Adrenal gland (tissue), 12 donors: ENCODE data around the gene TFRC. TPM values are rescaled to one million over a fixed set of nuclear protein-coding genes. Genes with fewer than 3 reads are reported as not detected.

ENCODE experiments used
- DNase-seq, 7 donors: peaks; one replicate each; pipeline ENCODE4 v3.0.0-alpha.2; 2019 to 2020
- H3K27ac ChIP-seq, 5 donors: fragments of 200-600 bp; sonication (generic) in 4 of 5; 1 replicate in 3 of 5; 2 replicates in 2 of 5; pipeline versions ENCODE4 v1.5.1 to v1.8.0; 2016 to 2020; ENCODE audit warnings: mild to moderate bottlenecking in 1 of 5
- H3K27me3 ChIP-seq: fragments of 200-600 bp; 2 replicates; pipeline ENCODE4 v1.8.0; 2021
- H3K36me3 ChIP-seq, 2 donors: fragments of 200-600 bp; replicated peaks in 1 of 2; 1 replicate in 1 of 2; 2 replicates in 1 of 2; pipeline versions ENCODE4 v1.5.1 to v1.8.0; 2018 to 2022
- H3K4me1 ChIP-seq, 2 donors: fragments of 200-600 bp; replicated peaks in 1 of 2; 1 replicate in 1 of 2; 2 replicates in 1 of 2; pipeline versions ENCODE4 v1.5.1 to v1.8.0; 2018 to 2021
- H3K4me3 ChIP-seq, 4 donors: fragments of 200-600 bp; sonication (generic) in 3 of 4; one replicate each; pipeline ENCODE4 v1.5.1; 2016 to 2018
- H3K9me3 ChIP-seq, 3 donors: fragments of 200-600 bp; sonication (generic) in 1 of 3; replicated peaks in 1 of 3; 1 replicate in 2 of 3; 2 replicates in 1 of 3; pipeline versions ENCODE4 v1.5.1 to v1.8.0; 2016 to 2021
- CTCF ChIP-seq, 6 experiments: fragments of 450-650 bp in 4 of 6; fragments of 200-600 bp in 2 of 6; sonication (generic) in 1 of 6; IDR thresholded peaks; 1 replicate in 5 of 6; 2 replicates in 1 of 6; pipeline versions ENCODE4 v1.5.1 to v1.8.0; 2016 to 2021; ENCODE audit warnings: antibody characterized with exemption in 6 of 6, mild to moderate bottlenecking in 2 of 6, moderate library complexity in 1 of 6
- POLR2A ChIP-seq, 2 donors: fragments of 450-650 bp; IDR thresholded peaks; one replicate each; pipeline ENCODE4 v1.6.1; 2017; ENCODE audit warnings: antibody characterized with exemption in 2 of 2, mild to moderate bottlenecking in 2 of 2, moderate library complexity in 1 of 2
- WGBS, 4 donors: extraction: QIAGEN DNeasy Blood & Tissue Kit in 2 of 4; methylation state at CpG; one replicate each; pipeline versions ENCODE4 v1.1.5 to v1.1.7; 2013 to 2017; 5-methylcytosine and 5-hydroxymethylcytosine counted together
- intact Hi-C, 2 donors: fragments of 100-400 bp; cut with DNase I; formaldehyde crosslinking; loops; one replicate each; pipeline versions ENCODE4 v1.14.1 to v1.15.0; 2022 to 2023
- polyA plus RNA-seq, 3 donors: library from polyadenylated mRNA; stranded (reverse); fragments of 200-250 nt in 2 of 3; fragments of 350-450 nt in 1 of 3; fragmentation: Illumina TruSeq in 1 of 3; extraction: RNeasy Lipid Tissue Mini Kit (QIAGEN cat#74804) in 1 of 3; gene quantifications; one replicate each; pipeline ENCODE4 v1.2.3, GENCODE V29; 2013 to 2014
- total RNA-seq, 9 donors: library from RNA; depleted of rRNA in 4 of 9; stranded (reverse); fragments of >200 nt in 4 of 9; fragments of 120-200 nt in 1 of 9; fragmentation: NEBNext Ultra II Directional in 1 of 9; extraction: Animal tissue kit (Norgen Biotek cat#: 25700) in 1 of 9; gene quantifications; one replicate each; pipeline versions ENCODE4 v1.1.0 to v1.2.4, GENCODE V29; 2013 to 2023
- donor health status: healthy with polysubstance abuse.
- donor health status: Bipolar disorder and iron deficiency.
- donor health status: DM: yes; HTN: yes; CAD: no.
- donor health status: DM: no; HTN: no; CAD: no.
- donor health status: DM: no; HTN: no; CAD: no.
- donor health status: DM: yes; HTN: yes; CAD: no.

TFRC gene
- total and polyA plus RNA-seq, 12 donors: 7.3 to 414 (median 60.8) TPM

GRCh38 chr3:196124608-196125007 lies 42.7 kb upstream of the TFRC start:
- no peak overlapping the region for H3K27ac ChIP-seq

DNA sequence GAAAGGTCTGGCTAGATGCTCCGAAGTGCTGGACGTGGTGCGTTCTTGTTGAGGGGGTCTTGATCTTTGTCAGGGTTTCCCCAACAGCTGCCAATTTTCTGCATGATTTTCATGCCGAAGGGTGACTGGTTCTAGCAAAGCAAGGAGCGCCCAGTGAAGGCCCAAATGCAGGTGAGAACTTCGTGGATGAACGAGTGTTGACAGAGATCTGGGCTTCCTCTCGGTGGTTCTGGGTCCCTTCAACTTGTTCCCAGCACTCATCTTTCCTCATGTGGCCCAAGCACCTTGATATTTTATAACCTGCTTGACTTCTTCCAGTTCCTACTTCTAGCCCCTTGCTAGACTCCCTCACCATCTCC lies 40.8 kb upstream of the TFRC start:
- Histone ChIP-seq H3K4me1 (no peaks in the 10 kb centered on the region), H3K27me3 (no peaks in the 10 kb centered on the region), H3K4me3 (no peak overlapping the region), H3K9me3 (no peaks in the 10 kb centered on the region), H3K27ac (no peak overlapping the region), H3K36me3 (no peaks in the 10 kb centered on the region)
- intact Hi-C loops: no loop called here
- TF ChIP-seq CTCF (IDR thresholded peaks at IDR 0.05) (no peak), POLR2A (IDR thresholded peaks at IDR 0.05) (no peak)
- no peak for DNase-seq
- WGBS, 4 donors: 86 to 92% (median 91%) methylated on average over 5 to 8 of the region's 8 CpGs

More at GRCh38 chr3:196124608-196125007, 42.7 kb upstream of the TFRC start:
- no peaks in the 10 kb centered on the region for H3K27me3 ChIP-seq
- H3K36me3 ChIP-seq: no peaks in the 10 kb centered on the region
- WGBS, 4 donors: 85 to 93% (median 89%) methylated on average over 5 of the region's 5 CpGs
- no peak overlapping the region for H3K4me3 ChIP-seq
- H3K9me3 ChIP-seq: no peaks in the 10 kb centered on the region
- TF ChIP-seq POLR2A (IDR thresholded peaks at IDR 0.05): no peak
- no peak for TF ChIP-seq CTCF (IDR thresholded peaks at IDR 0.05)
- H3K4me1 ChIP-seq: no peaks in the 10 kb centered on the region
- intact Hi-C loops: no loop called here
- DNase-seq: no peak

GRCh38 chr3:196122021-196122687 lies 40.3 kb upstream of the TFRC start:
- TF ChIP-seq CTCF (IDR thresholded peaks at IDR 0.05): no peak
- no peak for TF ChIP-seq POLR2A (IDR thresholded peaks at IDR 0.05)
- Histone ChIP-seq H3K27ac (no peak overlapping the region), H3K27me3 (no peaks in the 10 kb centered on the region), H3K4me3 (no peak overlapping the region), H3K4me1 (no peaks in the 10 kb centered on the region), H3K36me3 (no peaks in the 10 kb centered on the region), H3K9me3 (no peaks in the 10 kb centered on the region)
- intact Hi-C loops: no loop called here
- WGBS, 4 donors: 64 to 75% (median 69%) methylated on average over 16 of the region's 16 CpGs
- peak in 1 of 7 donors; percentile 21 for DNase-seq

GRCh38 chr3:196121066-196121465 lies 39.2 kb upstream of the TFRC start:
- H3K27ac ChIP-seq: no peak overlapping the region
- 83 to 89% (median 85%) methylated on average over 6 to 11 of the region's 11 CpGs for WGBS, 4 donors
- H3K4me3 ChIP-seq: no peak overlapping the region
- TF ChIP-seq CTCF (IDR thresholded peaks at IDR 0.05): no peak
- TF ChIP-seq POLR2A (IDR thresholded peaks at IDR 0.05): no peak
- no peaks in the 10 kb centered on the region for H3K36me3 ChIP-seq
- H3K4me1 ChIP-seq: no peaks in the 10 kb centered on the region
- DNase-seq: no peak
- intact Hi-C loops: no loop called here
- H3K9me3 ChIP-seq: no peaks in the 10 kb centered on the region
- no peaks in the 10 kb centered on the region for H3K27me3 ChIP-seq
